ENCODE data around the gene DUOX1.

Gene DUOX1

GRCh38 chr15:45143056-45143455 lies 13.3 kb downstream of the DUOX1 start:
- Histone ChIP-seq H4K12ac (ENCODE audit: low read depth, low read length) (no peak overlapping the region), H3K4me3 (ENCODE audit: low read depth, low read length) (no peak overlapping the region), H3K79me2 (ENCODE audit: control insufficient read depth, insufficient read depth, low read length, poor library complexity) (no peaks in the 10 kb centered on the region), H3K4me1 (ENCODE audit: control insufficient read depth in 1 of 2, insufficient read depth in 2 of 2, low read length in 2 of 2) (peaks cover 3 to 11% of the 10 kb centered on the region in 2 experiments), H2BK5ac (ENCODE audit: low read depth, low read length, poor library complexity) (no peak overlapping the region), H3K27me3 (ENCODE audit: insufficient read depth, low read length) (no peaks in the 10 kb centered on the region), H4K8ac (ENCODE audit: low read depth, low read length) (no peak overlapping the region), H3K36me3 (ENCODE audit: control insufficient read depth in 1 of 2, insufficient read depth in 2 of 2, low read length in 2 of 2) (no peaks in the 10 kb centered on the region), H3K9ac (ENCODE audit: low read length) (no peak overlapping the region), H3K14ac (ENCODE audit: low read length) (no peak overlapping the region), H2AK5ac (ENCODE audit: low read length) (no peak overlapping the region), H2BK120ac (ENCODE audit: insufficient read depth, low read length, poor library complexity) (no peak overlapping the region), H3K79me1 (ENCODE audit: low read length) (peaks cover 1% of the 10 kb centered on the region), H3K23ac (ENCODE audit: low read length) (no peak overlapping the region), H3K4me2 (ENCODE audit: low read length) (no peak overlapping the region), H3K9me3 (ENCODE audit: insufficient read depth, low read depth, low read length) (no peaks in the 10 kb centered on the region), H3K18ac (ENCODE audit: low read length) (no peak overlapping the region), H3K27ac (ENCODE audit: low read depth, low read length) (no peak overlapping the region), H2AFZ (ENCODE audit: insufficient read depth, low read length, poor library complexity) (no peak overlapping the region), H4K91ac (ENCODE audit: low read depth, low read length) (no peak overlapping the region), H2BK12ac (ENCODE audit: low read length) (no peak overlapping the region), H3K4ac (ENCODE audit: low read depth, low read length) (no peak overlapping the region)
- DNase-seq: no peak
- WGBS (ENCODE audit: extremely low coverage, insufficient coverage, insufficient read length): no CpG with 5 or more reads among the region's 7 CpGs

- H3K4me2 ChIP-seq (ENCODE audit: low read length): no peak overlapping the region
- H3K4me1 ChIP-seq (ENCODE audit: control insufficient read depth in 1 of 2, insufficient read depth in 2 of 2, low read length in 2 of 2): peaks cover 7 to 16% of the 10 kb centered on the region in 2 experiments
- no peak for DNase-seq
- H3K4me3 ChIP-seq (ENCODE audit: low read depth, low read length): no peak overlapping the region
- no peaks in the 10 kb centered on the region for H3K36me3 ChIP-seq (ENCODE audit: control insufficient read depth in 1 of 2, insufficient read depth in 2 of 2, low read length in 2 of 2)
- H3K23ac ChIP-seq (ENCODE audit: low read length): no peak overlapping the region
- no peak overlapping the region for H3K4ac ChIP-seq (ENCODE audit: low read depth, low read length)
- H3K14ac ChIP-seq (ENCODE audit: low read length): no peak overlapping the region
- H2BK120ac ChIP-seq (ENCODE audit: insufficient read depth, low read length, poor library complexity): no peak overlapping the region
- no peak overlapping the region for H3K9ac ChIP-seq (ENCODE audit: low read length)
- H2BK5ac ChIP-seq (ENCODE audit: low read depth, low read length, poor library complexity): no peak overlapping the region
- no peak overlapping the region for H4K12ac ChIP-seq (ENCODE audit: low read depth, low read length)
- H2BK12ac ChIP-seq (ENCODE audit: low read length): no peak overlapping the region
- no peak overlapping the region for H4K8ac ChIP-seq (ENCODE audit: low read depth, low read length)
- H3K18ac ChIP-seq (ENCODE audit: low read length): no peak overlapping the region
- no CpG with 5 or more reads among the region's 11 CpGs for whole genome bisulfite sequencing (ENCODE audit: extremely low coverage, insufficient coverage, insufficient read length)
- peaks cover 1% of the 10 kb centered on the region for H3K79me1 ChIP-seq (ENCODE audit: low read length)
- no peak overlapping the region for H2AFZ ChIP-seq (ENCODE audit: insufficient read depth, low read length, poor library complexity)
- H3K27me3 ChIP-seq (ENCODE audit: insufficient read depth, low read length): no peaks in the 10 kb centered on the region
- no peaks in the 10 kb centered on the region for H3K9me3 ChIP-seq (ENCODE audit: insufficient read depth, low read depth, low read length)
- H2AK5ac ChIP-seq (ENCODE audit: low read length): no peak overlapping the region
- H3K27ac ChIP-seq (ENCODE audit: low read depth, low read length): no peak overlapping the region
- no peak overlapping the region for H4K91ac ChIP-seq (ENCODE audit: low read depth, low read length)
- H3K79me2 ChIP-seq (ENCODE audit: control insufficient read depth, insufficient read depth, low read length, poor library complexity): no peaks in the 10 kb centered on the region
Observed at GRCh38 chr15:45143946-45144345, 14.2 kb downstream of the DUOX1 start.

GRCh38 chr15:45144775-45145174 lies 15.0 kb downstream of the DUOX1 start:
- Histone ChIP-seq H3K4ac (ENCODE audit: low read depth, low read length) (no peak overlapping the region), H2BK12ac (ENCODE audit: low read length) (no peak overlapping the region), H2AK5ac (ENCODE audit: low read length) (no peak overlapping the region), H3K4me2 (ENCODE audit: low read length) (no peak overlapping the region), H3K79me1 (ENCODE audit: low read length) (peaks cover 1% of the 10 kb centered on the region), H2BK5ac (ENCODE audit: low read depth, low read length, poor library complexity) (no peak overlapping the region), H3K9ac (ENCODE audit: low read length) (no peak overlapping the region), H4K8ac (ENCODE audit: low read depth, low read length) (no peak overlapping the region), H3K9me3 (ENCODE audit: insufficient read depth, low read depth, low read length) (no peaks in the 10 kb centered on the region), H3K4me1 (ENCODE audit: control insufficient read depth in 1 of 2, insufficient read depth in 2 of 2, low read length in 2 of 2) (peaks cover 11 to 18% of the 10 kb centered on the region in 2 experiments), H3K18ac (ENCODE audit: low read length) (no peak overlapping the region), H3K36me3 (ENCODE audit: control insufficient read depth in 1 of 2, insufficient read depth in 2 of 2, low read length in 2 of 2) (no peaks in the 10 kb centered on the region), H3K23ac (ENCODE audit: low read length) (no peak overlapping the region), H4K91ac (ENCODE audit: low read depth, low read length) (no peak overlapping the region), H3K4me3 (ENCODE audit: low read depth, low read length) (no peak overlapping the region), H2BK120ac (ENCODE audit: insufficient read depth, low read length, poor library complexity) (no peak overlapping the region), H4K12ac (ENCODE audit: low read depth, low read length) (no peak overlapping the region), H3K27ac (ENCODE audit: low read depth, low read length) (no peak overlapping the region), H2AFZ (ENCODE audit: insufficient read depth, low read length, poor library complexity) (no peak overlapping the region), H3K79me2 (ENCODE audit: control insufficient read depth, insufficient read depth, low read length, poor library complexity) (no peaks in the 10 kb centered on the region), H3K14ac (ENCODE audit: low read length) (no peak overlapping the region), H3K27me3 (ENCODE audit: insufficient read depth, low read length) (no peaks in the 10 kb centered on the region)
- no CpG with 5 or more reads among the region's 9 CpGs for WGBS (ENCODE audit: extremely low coverage, insufficient coverage, insufficient read length)
- DNase-seq: no peak

GRCh38 chr15:45146405-45146804 lies 16.6 kb downstream of the DUOX1 start:
- H4K12ac ChIP-seq (ENCODE audit: low read depth, low read length): no peak overlapping the region
- no peak overlapping the region for H2AFZ ChIP-seq (ENCODE audit: insufficient read depth, low read length, poor library complexity)
- H3K14ac ChIP-seq (ENCODE audit: low read length): no peak overlapping the region
- no peak overlapping the region for H3K23ac ChIP-seq (ENCODE audit: low read length)
- H3K4ac ChIP-seq (ENCODE audit: low read depth, low read length): no peak overlapping the region
- H3K27me3 ChIP-seq (ENCODE audit: insufficient read depth, low read length): no peaks in the 10 kb centered on the region
- H3K18ac ChIP-seq (ENCODE audit: low read length): no peak overlapping the region
- DNase-seq: peak; percentile 3 to 23
- no peak overlapping the region for H2BK12ac ChIP-seq (ENCODE audit: low read length)
- peaks cover 11 to 18% of the 10 kb centered on the region in 2 experiments for H3K4me1 ChIP-seq (ENCODE audit: control insufficient read depth in 1 of 2, insufficient read depth in 2 of 2, low read length in 2 of 2)
- no peak overlapping the region for H2BK5ac ChIP-seq (ENCODE audit: low read depth, low read length, poor library complexity)
- H3K4me3 ChIP-seq (ENCODE audit: low read depth, low read length): no peak overlapping the region
- no peaks in the 10 kb centered on the region for H3K79me2 ChIP-seq (ENCODE audit: control insufficient read depth, insufficient read depth, low read length, poor library complexity)
- no peak overlapping the region for H3K4me2 ChIP-seq (ENCODE audit: low read length)
- H4K91ac ChIP-seq (ENCODE audit: low read depth, low read length): no peak overlapping the region
- H3K36me3 ChIP-seq (ENCODE audit: control insufficient read depth in 1 of 2, insufficient read depth in 2 of 2, low read length in 2 of 2): no peaks in the 10 kb centered on the region
- no peak overlapping the region for H2AK5ac ChIP-seq (ENCODE audit: low read length)
- no peak overlapping the region for H2BK120ac ChIP-seq (ENCODE audit: insufficient read depth, low read length, poor library complexity)
- H3K27ac ChIP-seq (ENCODE audit: low read depth, low read length): no peak overlapping the region
- H3K9me3 ChIP-seq (ENCODE audit: insufficient read depth, low read depth, low read length): no peaks in the 10 kb centered on the region
- no peak overlapping the region for H4K8ac ChIP-seq (ENCODE audit: low read depth, low read length)
- H3K79me1 ChIP-seq (ENCODE audit: low read length): no peaks in the 10 kb centered on the region
- no CpG with 5 or more reads among the region's 4 CpGs for whole genome bisulfite sequencing (ENCODE audit: extremely low coverage, insufficient coverage, insufficient read length)
- no peak overlapping the region for H3K9ac ChIP-seq (ENCODE audit: low read length)

Measured in trophoblast cell (in vitro differentiated cells and primary cell).